Regular cardiac myocyte (primary cell): ENCODE measurements around the gene SLC11A2. TPM values are rescaled to one million over a fixed set of nuclear protein-coding genes. Genes with fewer than 3 reads are reported as not detected.

Experiments used
- total RNA-seq: library from RNA; depleted of rRNA; stranded (reverse); fragments of >200 nt; gene quantifications from 2 replicates; pipeline ENCODE4 v1.2.3, GENCODE V29; 2014

Gene SLC11A2
- total RNA-seq: 38.2 and 65.1 TPM in 2 replicates

GRCh38 chr12:51025836-51026638, at the start of gene SLC11A2:
Gene SLC11A2, minus strand, starts transcription at chr12:51026384. Its CDS starts 15,656 bp downstream, at chr12:51010728.

GRCh38 chr12:51047655-51048540, 21.7 kb upstream of the SLC11A2 start, which contains the start of gene LETMD1:
Gene LETMD1, plus strand, starts transcription at chr12:51048327. Its CDS starts 30 bp downstream, at chr12:51048357.

GRCh38 chr12:50952510-50952909, 73.7 kb downstream of the SLC11A2 start, which contains the start of gene HIGD1C:
Gene HIGD1C, plus strand, starts transcription at chr12:50952544. Its CDS starts 1,455 bp downstream, at chr12:50953999.

Other genes with a start within 250 kb of the SLC11A2 start
- gene TMPRSS12, start 183.5 kb downstream of the SLC11A2 start, total RNA-seq: not detected in 2 replicates
- not detected in 2 replicates for gene HIGD1C, start 73.8 kb downstream of the SLC11A2 start, total RNA-seq
- 18.0 and 50.2 TPM in 2 replicates for gene LETMD1, start 21.9 kb upstream of the SLC11A2 start, total RNA-seq
- 23.1 and 23.4 TPM in 2 replicates for gene CSRNP2, start 57.2 kb upstream of the SLC11A2 start, total RNA-seq
- gene TFCP2, start 146.8 kb upstream of the SLC11A2 start, total RNA-seq: 9.9 and 14.6 TPM in 2 replicates
- gene POU6F1, start 191.7 kb upstream of the SLC11A2 start, total RNA-seq: 1.9 and 2.5 TPM in 2 replicates
- gene DAZAP2, start 212.4 kb upstream of the SLC11A2 start, total RNA-seq: 61.2 and 61.7 TPM in 2 replicates
- 5.4 and 10.0 TPM in 2 replicates for gene SMAGP, start 244.0 kb upstream of the SLC11A2 start, total RNA-seq